IMR-90 (cell line): ENCODE data around the gene NOP16. TPM values are rescaled to one million over a fixed set of nuclear protein-coding genes. Genes with fewer than 3 reads are reported as not detected.
A peak's percentile ranks its signal among the peaks of the same experiment; 100 is the strongest.

Experiments
- ATAC-seq: fragments of 200-7000 bp; cut with Tn5 transposase; 2 replicates; pipeline ENCODE4 v1.9.1; 2020; ENCODE audit warnings: low read depth, mild to moderate bottlenecking, moderate library complexity
- BruUV-seq: library from RNA; stranded (reverse); fragments of 400-500 nt; replicated peaks from 2 replicates; lab custom pipeline; 2021; lab: Mats Ljungman, UMichigan
- CTCF ChIA-PET: fragments of 300-600 bp; formaldehyde crosslinking; extraction: SDS; loops from one replicate; lab custom pipeline; 2021; ENCODE audit warnings: antibody characterized with exemption; lab: Yijun Ruan, JAX
- POLR2A ChIA-PET: fragments of 300-600 bp; sonication (Branson Sonifier 250); formaldehyde crosslinking; loops from one replicate; lab custom pipeline; 2022; ENCODE audit warnings: antibody characterized with exemption; ENCODE audit not compliant: unreplicated experiment; lab: Charles Lee
- DNase-seq: peaks from one replicate; pipeline ENCODE4 v3.0.0; 2013
- H2AFZ ChIP-seq: replicated peaks from 2 replicates; pipeline ENCODE3; 2013; ENCODE audit warnings: low read length, mild to moderate bottlenecking; ENCODE audit not compliant: poor library complexity
- H2AK5ac ChIP-seq: 2 replicates; pipeline ENCODE4 v1.6.1; 2013; ENCODE audit warnings: low read depth, low read length, inconsistent platforms
- H2AK9ac ChIP-seq: replicated peaks from 2 replicates; pipeline ENCODE3; 2013; ENCODE audit warnings: mild to moderate bottlenecking, low read depth, low read length, moderate library complexity; ENCODE audit not compliant: poor library complexity
- H2BK120ac ChIP-seq: 2 replicates; pipeline ENCODE4 v1.6.1; 2013; ENCODE audit warnings: low read depth, low read length, inconsistent platforms
- H2BK15ac ChIP-seq: 3 replicates; pipeline ENCODE4 v1.6.1; 2013; ENCODE audit warnings: low read depth, low read length, inconsistent platforms
- H2BK20ac ChIP-seq: 2 replicates; pipeline ENCODE4 v1.6.1; 2013; ENCODE audit warnings: low read depth, mild to moderate bottlenecking, inconsistent platforms, low read length, moderate library complexity
- H2BK5ac ChIP-seq: 2 replicates; pipeline ENCODE4 v1.6.1; 2013; ENCODE audit warnings: mild to moderate bottlenecking, low read depth, low read length, inconsistent platforms; ENCODE audit not compliant: poor library complexity, severe bottlenecking
- H3K14ac ChIP-seq: replicated peaks from 2 replicates; pipeline ENCODE4 v1.6.1; 2013; ENCODE audit warnings: low read depth, low read length, inconsistent platforms
- H3K18ac ChIP-seq: 2 replicates; pipeline ENCODE4 v1.6.1; 2013; ENCODE audit warnings: low read depth, low read length, control low read depth
- H3K23ac ChIP-seq: 2 replicates; pipeline ENCODE4 v1.6.1; 2013; ENCODE audit warnings: low read depth, low read length, inconsistent platforms
- H3K27ac ChIP-seq: 2 replicates; pipeline ENCODE4 v1.5.1; 2013; ENCODE audit warnings: mild to moderate bottlenecking, control low read depth, low read length; ENCODE audit not compliant: insufficient read depth
- H3K27me3 ChIP-seq: 2 replicates; pipeline ENCODE4 v1.6.1; 2013; ENCODE audit warnings: low read length; ENCODE audit not compliant: control insufficient read depth, insufficient read depth
- H3K36me3 ChIP-seq: 2 replicates; pipeline ENCODE4 v1.6.1; 2013; ENCODE audit warnings: low read length, mixed read lengths; ENCODE audit not compliant: control insufficient read depth, insufficient read depth
- H3K4ac ChIP-seq: 2 replicates; pipeline ENCODE4 v1.6.1; 2013; ENCODE audit warnings: low read depth, low read length, inconsistent platforms
- H3K4me1 ChIP-seq: 2 replicates; pipeline ENCODE4 v1.6.1; 2013; ENCODE audit warnings: low read length, mixed read lengths; ENCODE audit not compliant: control insufficient read depth, insufficient read depth
- H3K4me2 ChIP-seq: 2 replicates; pipeline ENCODE4 v1.6.1; 2013; ENCODE audit warnings: low read depth, mild to moderate bottlenecking, control low read depth, low read length, moderate library complexity
- H3K4me3 ChIP-seq: 2 replicates; pipeline ENCODE4 v1.5.1; 2013; ENCODE audit warnings: low read depth, mild to moderate bottlenecking, control low read depth, low read length, moderate library complexity; ENCODE audit not compliant: insufficient read depth
- H3K56ac ChIP-seq: 2 replicates; pipeline ENCODE4 v1.6.1; 2013; ENCODE audit warnings: low read length, inconsistent platforms; ENCODE audit not compliant: insufficient read depth; ENCODE audit errors: extremely low read depth
- H3K79me1 ChIP-seq, 2 experiments: 2 replicates each; pipeline ENCODE4 v1.6.1; 2013; ENCODE audit warnings: low read length in 2 of 2, inconsistent platforms in 1 of 2, low read depth in 1 of 2
- H3K9ac ChIP-seq: 2 replicates; pipeline ENCODE4 v1.6.1; 2013; ENCODE audit warnings: low read depth, low read length, control low read depth
- H3K9me1 ChIP-seq: 2 replicates; pipeline ENCODE4 v1.6.1; 2013; ENCODE audit warnings: low read length, inconsistent platforms; ENCODE audit not compliant: insufficient read depth
- H3K9me3 ChIP-seq: 2 replicates; pipeline ENCODE4 v1.6.1; 2013; ENCODE audit warnings: low read length; ENCODE audit not compliant: control insufficient read depth, insufficient read depth
- H4K20me1 ChIP-seq: 2 replicates; pipeline ENCODE4 v1.6.1; 2013; ENCODE audit warnings: low read length, inconsistent platforms; ENCODE audit not compliant: insufficient read depth
- H4K5ac ChIP-seq: 2 replicates; pipeline ENCODE4 v1.6.1; 2013; ENCODE audit warnings: mild to moderate bottlenecking, low read depth, low read length, control low read depth
- H4K8ac ChIP-seq, 2 experiments: 2 replicates each; pipeline ENCODE4 v1.6.1; 2013; ENCODE audit warnings: low read depth in 2 of 2, low read length in 2 of 2, control low read depth in 1 of 2, inconsistent platforms in 1 of 2
- H4K91ac ChIP-seq: 2 replicates; pipeline ENCODE4 v1.6.1; 2013; ENCODE audit warnings: low read depth, low read length, inconsistent platforms; ENCODE audit not compliant: insufficient read depth
- BHLHE40 ChIP-seq: fragments of 150-350 bp; IDR thresholded peaks from 2 replicates; pipeline ENCODE4 v1.6.1; 2016; ENCODE audit warnings: mild to moderate bottlenecking, low read depth, low read length
- CEBPB ChIP-seq: IDR thresholded peaks from 2 replicates; pipeline ENCODE4 v1.6.1; 2012; ENCODE audit warnings: low read depth, low read length, improper control_type of control experiment
- CHD1 ChIP-seq: IDR thresholded peaks from 2 replicates; pipeline ENCODE4 v1.6.1; 2012; ENCODE audit warnings: low read depth, low read length, improper control_type of control experiment
- CTCF ChIP-seq: conservative IDR thresholded peaks from 2 replicates; pipeline ENCODE4 v1.5.1; 2012; ENCODE audit warnings: mild to moderate bottlenecking, low read depth, low read length, improper control_type of control experiment
- ELK1 ChIP-seq: fragments of 150-350 bp; IDR thresholded peaks from 2 replicates; pipeline ENCODE4 v1.6.1; 2016; ENCODE audit warnings: low read depth, mild to moderate bottlenecking, low read length, moderate library complexity, borderline replicate concordance
- FOS ChIP-seq: fragments of 150-350 bp; IDR thresholded peaks from 2 replicates; pipeline ENCODE4 v1.6.1; 2016; ENCODE audit warnings: low read depth, low read length
- MAFK ChIP-seq: IDR thresholded peaks from 2 replicates; pipeline ENCODE4 v1.6.1; 2012; ENCODE audit warnings: low read depth, low read length, improper control_type of control experiment
- MAZ ChIP-seq: IDR thresholded peaks from 2 replicates; pipeline ENCODE4 v1.6.1; 2012; ENCODE audit warnings: low read depth, mild to moderate bottlenecking, low read length, improper control_type of control experiment, moderate library complexity, borderline replicate concordance
- MXI1 ChIP-seq: IDR thresholded peaks from 2 replicates; pipeline ENCODE4 v1.6.1; 2012; ENCODE audit warnings: low read depth, mild to moderate bottlenecking, low read length, moderate library complexity, borderline replicate concordance
- NFE2L2 ChIP-seq: fragments of 150-350 bp; IDR thresholded peaks from 2 replicates; pipeline ENCODE4 v1.6.1; 2016; ENCODE audit warnings: low read depth, mild to moderate bottlenecking, low read length
- POLR2A ChIP-seq: IDR thresholded peaks from 2 replicates; pipeline ENCODE4 v1.6.1; 2012; ENCODE audit warnings: mild to moderate bottlenecking, low read depth, low read length
- RAD21 ChIP-seq: IDR thresholded peaks from 2 replicates; pipeline ENCODE4 v1.6.1; 2012; ENCODE audit warnings: low read length, improper control_type of control experiment
- RCOR1 ChIP-seq: IDR thresholded peaks from 2 replicates; pipeline ENCODE4 v1.6.1; 2012; ENCODE audit warnings: mild to moderate bottlenecking, low read length, improper control_type of control experiment; ENCODE audit not compliant: insufficient replicate concordance
- RFX5 ChIP-seq: IDR thresholded peaks from 2 replicates; pipeline ENCODE4 v1.8.0; 2012; ENCODE audit warnings: low read depth, mild to moderate bottlenecking, low read length, moderate library complexity
- SMC3 ChIP-seq: fragments of 150-350 bp; IDR thresholded peaks from 2 replicates; pipeline ENCODE4 v1.6.1; 2016; ENCODE audit warnings: low read depth, mild to moderate bottlenecking, antibody characterized with exemption, low read length, moderate library complexity
- USF2 ChIP-seq: fragments of 150-350 bp; IDR thresholded peaks from 2 replicates; pipeline ENCODE4 v1.6.1; 2017; ENCODE audit warnings: mild to moderate bottlenecking, antibody characterized with exemption, low read length, low read depth
- WGBS, 2 experiments: methylation state at CpG; one replicate each; pipeline versions ENCODE4 v1.1.5 to v1.1.7; 2013; ENCODE audit warnings: missing lambda C conversion rate in 2 of 2; ENCODE audit not compliant: insufficient read length in 1 of 2; ENCODE audit errors: extremely low coverage in 2 of 2; 5-methylcytosine and 5-hydroxymethylcytosine counted together
- dilution Hi-C: fragments of 300-500 bp; cut with HindIII; formaldehyde crosslinking; loops from one replicate; pipeline ENCODE4 v1.14.3; 2018; ENCODE audit warnings: low sequenced_read_pairs; ENCODE audit not compliant: unreplicated experiment
- in situ Hi-C: fragments of 300-500 bp; cut with MboI; formaldehyde crosslinking; loops from 3 replicates; pipeline ENCODE4 v1.14.3; 2019; ENCODE audit warnings: low sequenced_read_pairs, inconsistent platforms, mixed read lengths
- intact Hi-C: fragments of 100-400 bp; cut with micrococcal nuclease; formaldehyde crosslinking; loops from 2 replicates; pipeline ENCODE4 v1.10.0; 2022
- polyA plus RNA-seq, 3 experiments: library from polyadenylated mRNA; depleted of rRNA; stranded (reverse); fragments of >200 nt; gene quantifications; 2 replicates each; pipeline ENCODE4 v1.2.3, GENCODE V29; 2012; ENCODE audit warnings: low replicate concordance in 1 of 3
- total RNA-seq: library from RNA; depleted of rRNA; stranded (reverse); fragments of >200 nt; gene quantifications from 2 replicates; pipeline ENCODE4 v1.2.3, GENCODE V29; 2012

NOP16 gene
- total and polyA plus RNA-seq, 2 of the 4 experiments (the other 2 are of a cell fraction) = 28.0 to 60.4 TPM

GRCh38 chr5:176416965-176417364, 28.6 kb upstream of the NOP16 start:
- Histone ChIP-seq H3K27ac (no peak overlapping the region), H3K36me3 (no peaks in the 10 kb centered on the region), H3K4ac (peak overlapping the region; percentile 10; the same call in 1 of the 2 replicates), H2AK5ac (peak overlapping the region; percentile 66; the same call in 1 of the 2 replicates), H2BK120ac (no peak overlapping the region), H4K91ac (no peak overlapping the region), H3K4me1 (peaks cover 11% of the 10 kb centered on the region), H2AK9ac (peak overlapping the region; percentile 16), H4K8ac (peak overlapping the region in 1 of 2 experiments; percentile 81; a peak in 1 of 4 replicates), H3K18ac (no peak overlapping the region), H4K20me1 (peaks cover 32% of the 10 kb centered on the region), H3K4me2 (no peak overlapping the region), H4K5ac (no peak overlapping the region), H2AFZ (peak overlapping the region; percentile 90), H3K79me1 (peaks cover 12 to 41% of the 10 kb centered on the region in 2 experiments; a peak in 3 of 4 replicates), H2BK5ac (no peak overlapping the region), H3K9me3 (no peaks in the 10 kb centered on the region; the same call in 1 of the 2 replicates), H3K23ac (0 out of 2 replicates have a peak overlapping the region, but pooled peaks have one; percentile 4), H2BK15ac (no peak overlapping the region), H3K9me1 (peaks cover 8% of the 10 kb centered on the region; the same call in 1 of the 2 replicates), H2BK20ac (peak overlapping the region; percentile 20; the same call in 1 of the 2 replicates), H3K14ac (no peak overlapping the region), H3K27me3 (peaks cover 3% of the 10 kb centered on the region; the same call in 1 of the 2 replicates), H3K56ac (no peak overlapping the region), H3K9ac (no peak overlapping the region), H3K4me3 (no peak overlapping the region)
- 74% methylated on average over 4 of the region's 11 CpGs; no CpG with 5 or more reads in 1 of the 2 experiments for WGBS, 2 experiments
- in situ Hi-C loops (no loop called here), intact Hi-C loops (loop anchor here (1.0 to 10.0 kb wide), 5 partner anchors 84 to 228 kb away; partner anchors contain the start of genes RNF44 and TSPAN17), dilution Hi-C loops (no loop called here)
- TF ChIP-seq MAZ = no peak
- TF ChIP-seq RAD21 = no peak
- TF ChIP-seq RCOR1 = no peak
- no peak for TF ChIP-seq FOS
- no peak for TF ChIP-seq MAFK
- TF ChIP-seq USF2 = no peak
- no peak for TF ChIP-seq BHLHE40
- TF ChIP-seq NFE2L2 = no peak
- no peak for TF ChIP-seq POLR2A
- no peak for TF ChIP-seq CHD1
- TF ChIP-seq SMC3 = no peak
- no peak for TF ChIP-seq CEBPB
- TF ChIP-seq CTCF = no peak
- TF ChIP-seq MXI1 = no peak
- no peak for TF ChIP-seq ELK1
- TF ChIP-seq RFX5 = no peak
- no peak for DNase-seq
- no peak for ATAC-seq
- BruUV-seq = no TSS peak
- POLR2A ChIA-PET = no interaction called here
- CTCF ChIA-PET = interaction anchor here (0.6 to 2.0 kb wide), 11 partner anchors 12 to 216 kb away, joined by 3 to 7 read pairs (median 4); no protein-coding TSS in a partner anchor
